ENCODE results near the gene COG5. TPM values are rescaled to one million over a fixed set of nuclear protein-coding genes. Genes with fewer than 3 reads are reported as not detected.

COG5 gene
- total and polyA plus RNA-seq, 2 of the 8 experiments (the other 6 are each of a cell fraction or from before 2014, with no cell fraction given) = 10.5 to 28.1 TPM

GRCh38 chr7:107315716-107316220 is 248.0 kb downstream of the COG5 start (continued):
- no peak for TF ChIP-seq SAP30 (IDR thresholded peaks at IDR 0.05; ENCODE audit: insufficient read depth, insufficient replicate concordance, low read length)
- no peak for TF ChIP-seq CTBP2 (IDR thresholded peaks at IDR 0.05; ENCODE audit: borderline replicate concordance, insufficient read depth, insufficient read length, low read length)
- TF ChIP-seq HDAC6 (IDR thresholded peaks at IDR 0.05; ENCODE audit: low read depth, low read length) = no peak
- no peak for TF ChIP-seq SRF (IDR thresholded peaks at IDR 0.05; ENCODE audit: low read depth, low read length)
- TF ChIP-seq JUND (IDR thresholded peaks at IDR 0.05; ENCODE audit: low read length) = no peak
